GM12878 (cell line): ENCODE data around the gene CCDC197. TPM values are rescaled to one million over a fixed set of nuclear protein-coding genes. Genes with fewer than 3 reads are reported as not detected.

Experiments
- ATAC-seq: fragments of 200-7000 bp; cut with Tn5 transposase; 3 replicates; pipeline ENCODE4 v1.9.1; 2020; ENCODE audit warnings: mild to moderate bottlenecking, moderate library complexity
- BruUV-seq: library from RNA; stranded (reverse); fragments of 400-500 nt; replicated peaks from 2 replicates; lab custom pipeline; 2021; lab: Mats Ljungman, UMichigan
- CTCF ChIA-PET: fragments of 300-600 bp; sonication (Branson Sonifier 250); formaldehyde crosslinking; extraction: SDS; loops from one replicate; lab custom pipeline; 2021; ENCODE audit warnings: inconsistent platforms; lab: Yijun Ruan, JAX
- POLR2A ChIA-PET: fragments of 350-600 bp; formaldehyde crosslinking; extraction: SDS; loops from one replicate; lab custom pipeline; 2021; ENCODE audit warnings: inconsistent platforms; lab: Charles Lee
- RAD21 ChIA-PET: fragments of 300-600 bp; sonication (Branson Sonifier 250); formaldehyde crosslinking; loops from one replicate; lab custom pipeline; 2023; ENCODE audit warnings: antibody characterized with exemption; ENCODE audit not compliant: unreplicated experiment; lab: Charles Lee
- SMC1A ChIA-PET: fragments of 300-600 bp; sonication (Branson Sonifier 250); formaldehyde crosslinking; loops from one replicate; lab custom pipeline; 2023; ENCODE audit not compliant: unreplicated experiment, uncharacterized antibody; lab: Charles Lee
- DNase-seq: peaks from one replicate; pipeline ENCODE4 v3.0.0-alpha.2; 2011; ENCODE audit warnings: low read depth, low spot score
- FAIRE-seq: peaks from 3 replicates; lab custom pipeline; 2011; peaks lifted over from hg19 to GRCh38; lab: Jason Lieb, UNC
- H2AFZ ChIP-seq: 2 replicates; pipeline ENCODE4 v1.6.0; 2011; ENCODE audit warnings: low read depth, low read length, control low read depth; ENCODE audit not compliant: control insufficient read depth
- H3K27ac ChIP-seq: 2 replicates; pipeline ENCODE4 v1.5.1; 2011; ENCODE audit warnings: control low read depth; ENCODE audit not compliant: control insufficient read depth, insufficient read depth
- H3K27me3 ChIP-seq, 2 experiments: replicated peaks in 1 of 2; 2 replicates each; pipeline versions ENCODE4 v1.6.0 to v1.6.1; 2011; ENCODE audit warnings: low read length in 1 of 2; ENCODE audit not compliant: control insufficient read depth in 2 of 2, insufficient read depth in 2 of 2
- H3K36me3 ChIP-seq, 2 experiments: 2 replicates each; pipeline ENCODE4 v1.5.1; 2011; ENCODE audit warnings: low read length in 1 of 2; ENCODE audit not compliant: control insufficient read depth in 2 of 2, insufficient read depth in 2 of 2
- H3K4me1 ChIP-seq: 2 replicates; pipeline ENCODE4 v1.6.1; 2011; ENCODE audit warnings: mild to moderate bottlenecking, low read length, moderate library complexity, mixed read lengths; ENCODE audit not compliant: control insufficient read depth, insufficient read depth
- H3K4me2 ChIP-seq: 2 replicates; pipeline ENCODE4 v1.6.0; 2011; ENCODE audit warnings: control low read depth; ENCODE audit not compliant: control insufficient read depth, insufficient read depth
- H3K4me3 ChIP-seq: fragments of 200-600 bp; sonication (generic); 2 replicates; pipeline ENCODE4 v1.5.1; 2016
- H3K79me2 ChIP-seq: 2 replicates; pipeline ENCODE4 v1.6.0; 2011; ENCODE audit warnings: low read length; ENCODE audit not compliant: control insufficient read depth, insufficient read depth
- H3K9ac ChIP-seq: 2 replicates; pipeline ENCODE4 v1.8.0; 2011; ENCODE audit warnings: low read length, control low read depth, mixed read lengths; ENCODE audit not compliant: control insufficient read depth, insufficient read depth
- H3K9me3 ChIP-seq: replicated peaks from 3 replicates; pipeline ENCODE4 v1.5.1; 2011; ENCODE audit warnings: mild to moderate bottlenecking, low read length; ENCODE audit not compliant: control insufficient read depth, insufficient read depth
- H4K20me1 ChIP-seq: 2 replicates; pipeline ENCODE4 v1.6.0; 2011; ENCODE audit not compliant: control insufficient read depth, insufficient read depth
- GATAD2B ChIP-seq: fragments of 450-650 bp; conservative IDR thresholded peaks from 2 replicates; pipeline ENCODE4 v1.6.1; 2017; ENCODE audit warnings: low read depth, mild to moderate bottlenecking, moderate library complexity
- WGBS: methylation state at CpG from one replicate; pipeline ENCODE4 v1.1.6; 2016; ENCODE audit warnings: low lambda C conversion rate; ENCODE audit not compliant: insufficient replicate concordance, insufficient coverage; ENCODE audit errors: missing lambda C conversion rate; 5-methylcytosine and 5-hydroxymethylcytosine counted together
- in situ Hi-C: fragments of 300-500 bp; cut with MboI; formaldehyde crosslinking; loops from 9 replicates; pipeline ENCODE4 v1.14.3; 2018; ENCODE audit warnings: mixed read lengths
- intact Hi-C: fragments of 100-400 bp; cut with micrococcal nuclease; formaldehyde crosslinking; loops from one replicate; pipeline ENCODE4 v1.14.2; 2022; ENCODE audit not compliant: unreplicated experiment
- polyA plus RNA-seq, 11 experiments: library from polyadenylated mRNA; depleted of rRNA in 4 of 11; unstranded in 6 of 11; stranded (reverse) in 5 of 11; fragments of >200 nt; fragmentation: Nextera tagmentation in 4 of 11; fragmentation: Illumina TruSeq in 1 of 11; extraction: Ambion mirVana in 4 of 11; extraction: Trizol in 1 of 11; gene quantifications; 1 replicate in 1 of 11; 2 replicates in 10 of 11; pipeline versions ENCODE4 v1.2.1 to v1.2.3, GENCODE V29; 2011 to 2016; ENCODE audit warnings: inconsistent platforms in 2 of 11, missing spikeins in 2 of 11, low read depth in 1 of 11
- total RNA-seq, 4 experiments: library from RNA; depleted of rRNA in 3 of 4; stranded (reverse); fragments of >200 nt in 3 of 4; fragmentation: Illumina TruSeq in 1 of 4; extraction: Trizol in 1 of 4; gene quantifications; 2 replicates each; pipeline versions ENCODE4 v1.2.1 to v1.2.3, GENCODE V29; 2013 to 2021
- TF ChIP-seq, protein P1 (sequence below): IDR thresholded peaks from 2 replicates; pipeline ENCODE4 v1.6.1; 2012; ENCODE audit warnings: mild to moderate bottlenecking, low read depth, low read length

CCDC197 gene
- total and polyA plus RNA-seq, 10 of the 15 experiments (the other 5 are each of a cell fraction or from before 2014, with no cell fraction given) = 0.12 TPM; not detected in 9

DNA sequence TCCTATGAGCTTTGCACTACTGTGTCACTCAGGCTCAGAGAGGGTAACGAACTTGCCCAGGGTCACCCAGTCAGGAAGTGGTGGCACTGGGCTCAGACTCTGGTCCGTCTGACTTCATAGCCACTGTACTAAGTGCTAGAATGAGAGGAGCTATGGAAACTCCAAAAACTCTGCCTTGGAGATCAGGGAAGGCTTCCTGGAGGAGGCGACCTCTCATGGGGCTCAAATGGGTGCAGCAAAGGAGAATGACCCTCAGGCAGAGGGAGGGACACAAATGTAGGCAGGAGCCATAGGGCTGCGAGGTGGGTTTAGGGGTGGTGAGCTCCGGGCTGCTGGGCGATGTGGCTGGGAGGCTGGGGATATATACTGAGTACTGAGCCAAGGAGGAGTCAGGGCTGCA, 3.2 kb downstream of the CCDC197 start:
- TF ChIP-seq, protein P1, sequence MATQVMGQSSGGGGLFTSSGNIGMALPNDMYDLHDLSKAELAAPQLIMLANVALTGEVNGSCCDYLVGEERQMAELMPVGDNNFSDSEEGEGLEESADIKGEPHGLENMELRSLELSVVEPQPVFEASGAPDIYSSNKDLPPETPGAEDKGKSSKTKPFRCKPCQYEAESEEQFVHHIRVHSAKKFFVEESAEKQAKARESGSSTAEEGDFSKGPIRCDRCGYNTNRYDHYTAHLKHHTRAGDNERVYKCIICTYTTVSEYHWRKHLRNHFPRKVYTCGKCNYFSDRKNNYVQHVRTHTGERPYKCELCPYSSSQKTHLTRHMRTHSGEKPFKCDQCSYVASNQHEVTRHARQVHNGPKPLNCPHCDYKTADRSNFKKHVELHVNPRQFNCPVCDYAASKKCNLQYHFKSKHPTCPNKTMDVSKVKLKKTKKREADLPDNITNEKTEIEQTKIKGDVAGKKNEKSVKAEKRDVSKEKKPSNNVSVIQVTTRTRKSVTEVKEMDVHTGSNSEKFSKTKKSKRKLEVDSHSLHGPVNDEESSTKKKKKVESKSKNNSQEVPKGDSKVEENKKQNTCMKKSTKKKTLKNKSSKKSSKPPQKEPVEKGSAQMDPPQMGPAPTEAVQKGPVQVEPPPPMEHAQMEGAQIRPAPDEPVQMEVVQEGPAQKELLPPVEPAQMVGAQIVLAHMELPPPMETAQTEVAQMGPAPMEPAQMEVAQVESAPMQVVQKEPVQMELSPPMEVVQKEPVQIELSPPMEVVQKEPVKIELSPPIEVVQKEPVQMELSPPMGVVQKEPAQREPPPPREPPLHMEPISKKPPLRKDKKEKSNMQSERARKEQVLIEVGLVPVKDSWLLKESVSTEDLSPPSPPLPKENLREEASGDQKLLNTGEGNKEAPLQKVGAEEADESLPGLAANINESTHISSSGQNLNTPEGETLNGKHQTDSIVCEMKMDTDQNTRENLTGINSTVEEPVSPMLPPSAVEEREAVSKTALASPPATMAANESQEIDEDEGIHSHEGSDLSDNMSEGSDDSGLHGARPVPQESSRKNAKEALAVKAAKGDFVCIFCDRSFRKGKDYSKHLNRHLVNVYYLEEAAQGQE = no peak
- no peak for TF ChIP-seq GATAD2B
- Histone ChIP-seq H2AFZ (no peak overlapping the region), H4K20me1 (no peaks in the 10 kb centered on the region), H3K4me1 (peaks cover 26% of the 10 kb centered on the region), H3K27me3 (no peaks in the 10 kb centered on the region), H3K9me3 (no peaks in the 10 kb centered on the region), H3K36me3 (no peaks in the 10 kb centered on the region), H3K9ac (no peak overlapping the region), H3K4me2 (no peak overlapping the region), H3K79me2 (no peaks in the 10 kb centered on the region), H3K4me3 (no peak overlapping the region), H3K27ac (no peak overlapping the region)
- ChIA-PET POLR2A (interaction anchor here (0.9 to 3.4 kb wide), 13 partner anchors 9 to 60 kb away, joined by 3 to 33 read pairs (median 5); partner anchors contain the start of gene ASB2), SMC1A (interaction anchor here (0.9 to 7.3 kb wide), 18 partner anchors 9 to 345 kb away, joined by 3 to 180 read pairs (median 14); partner anchors contain the start of genes ASB2 and IFI27L2), CTCF (interaction anchor here (0.8 to 16.9 kb wide), 20 partner anchors 9 to 345 kb away, joined by 3 to 541 read pairs (median 8); partner anchors contain the start of gene ASB2), RAD21 (interaction anchor here (1.1 to 9.3 kb wide), 15 partner anchors 10 to 136 kb away, joined by 3 to 344 read pairs (median 21); partner anchors contain the start of gene ASB2)
- DNase-seq = no peak
- in situ Hi-C loops = loop anchor here (5.0 to 10.0 kb wide), 2 partner anchors 58 to 345 kb away; no protein-coding TSS in a partner anchor
- FAIRE-seq = no peak
- 56% methylated on average over 6 of the region's 6 CpGs for WGBS
- intact Hi-C loops = loop anchor here (2.0 to 5.0 kb wide), 2 partner anchors 29 to 43 kb away; no protein-coding TSS in a partner anchor
- ATAC-seq = no peak
- no TSS peak for BruUV-seq
